ENCODE measurements around the gene ALDH1A1. TPM values are rescaled to one million over a fixed set of nuclear protein-coding genes. Genes with fewer than 3 reads are reported as not detected.

ALDH1A1 gene
- total RNA-seq, 1 donor from 2014 or later: 43.9 TPM

DNA sequence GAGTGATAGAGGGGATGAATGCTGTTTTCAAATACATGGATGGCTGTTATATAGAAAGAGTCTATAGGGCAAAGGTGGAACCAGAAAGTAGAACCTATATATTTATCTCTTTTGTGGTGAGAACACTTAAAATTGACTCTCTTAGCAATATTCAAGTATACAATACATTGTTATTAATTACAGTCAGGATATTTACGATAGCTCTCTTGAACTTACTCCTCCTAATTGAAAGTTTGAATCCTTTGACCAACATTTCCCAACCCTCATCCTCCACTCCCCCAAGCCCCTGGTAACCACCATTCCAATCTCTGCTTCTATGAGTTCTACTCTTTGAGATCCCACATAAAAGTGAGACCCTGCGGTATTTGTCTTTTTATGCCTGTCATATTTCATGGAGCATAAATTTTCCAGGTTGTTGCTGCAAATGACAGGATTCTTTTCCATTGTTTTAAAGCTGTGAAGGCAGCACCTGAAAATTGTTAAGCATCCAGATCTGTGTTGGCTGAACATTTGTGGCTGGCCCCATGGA is 41.5 kb downstream of the ALDH1A1 start:
- Histone ChIP-seq H3K27me3 (no peaks in the 10 kb centered on the region), H3K9me3 (no peaks in the 10 kb centered on the region), H3K4me3 (no peak overlapping the region), H3K27ac (no peak overlapping the region), H3K4me1 (peaks cover 0 to 2% of the 10 kb centered on the region in 2 donors), H3K36me3 (peaks cover 29 to 30% of the 10 kb centered on the region in 2 donors)
- TF ChIP-seq, protein P1, sequence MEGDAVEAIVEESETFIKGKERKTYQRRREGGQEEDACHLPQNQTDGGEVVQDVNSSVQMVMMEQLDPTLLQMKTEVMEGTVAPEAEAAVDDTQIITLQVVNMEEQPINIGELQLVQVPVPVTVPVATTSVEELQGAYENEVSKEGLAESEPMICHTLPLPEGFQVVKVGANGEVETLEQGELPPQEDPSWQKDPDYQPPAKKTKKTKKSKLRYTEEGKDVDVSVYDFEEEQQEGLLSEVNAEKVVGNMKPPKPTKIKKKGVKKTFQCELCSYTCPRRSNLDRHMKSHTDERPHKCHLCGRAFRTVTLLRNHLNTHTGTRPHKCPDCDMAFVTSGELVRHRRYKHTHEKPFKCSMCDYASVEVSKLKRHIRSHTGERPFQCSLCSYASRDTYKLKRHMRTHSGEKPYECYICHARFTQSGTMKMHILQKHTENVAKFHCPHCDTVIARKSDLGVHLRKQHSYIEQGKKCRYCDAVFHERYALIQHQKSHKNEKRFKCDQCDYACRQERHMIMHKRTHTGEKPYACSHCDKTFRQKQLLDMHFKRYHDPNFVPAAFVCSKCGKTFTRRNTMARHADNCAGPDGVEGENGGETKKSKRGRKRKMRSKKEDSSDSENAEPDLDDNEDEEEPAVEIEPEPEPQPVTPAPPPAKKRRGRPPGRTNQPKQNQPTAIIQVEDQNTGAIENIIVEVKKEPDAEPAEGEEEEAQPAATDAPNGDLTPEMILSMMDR (IDR thresholded peaks at IDR 0.05): no peak
- no peak for DNase-seq (ENCODE audit: low spot score in 2 of 2)
- intact Hi-C loops (cut with DNase I): no loop called here

DNA sequence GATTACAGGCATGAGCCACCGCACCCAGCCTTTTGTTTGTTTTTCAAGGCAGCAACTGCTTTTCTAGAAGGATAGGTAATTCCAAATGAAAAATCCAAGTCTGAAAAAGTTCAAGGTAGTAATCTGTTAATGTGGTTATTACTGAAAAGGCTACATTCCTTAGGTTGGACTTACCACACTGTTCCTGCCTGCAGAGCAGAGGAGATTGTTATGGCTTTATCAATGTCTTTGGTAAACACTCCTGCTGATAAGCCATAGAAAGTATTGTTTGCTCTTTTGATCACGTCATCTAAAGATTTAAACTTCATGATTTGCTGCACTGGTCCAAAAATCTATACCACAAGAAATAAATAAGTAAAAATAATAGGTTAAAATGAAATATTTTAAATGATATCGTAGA is 43.4 kb downstream of the ALDH1A1 start:
- TF ChIP-seq, protein P1 (IDR thresholded peaks at IDR 0.05): no peak
- no peaks in the 10 kb centered on the region for H3K9me3 ChIP-seq
- H3K36me3 ChIP-seq: peaks cover 16 to 31% of the 10 kb centered on the region in 2 donors
- peaks cover 0 to 2% of the 10 kb centered on the region in 2 donors for H3K4me1 ChIP-seq
- no peak overlapping the region for H3K27ac ChIP-seq
- no peaks in the 10 kb centered on the region for H3K27me3 ChIP-seq
- DNase-seq (ENCODE audit: low spot score in 2 of 2): no peak
- H3K4me3 ChIP-seq: no peak overlapping the region
- intact Hi-C loops (cut with DNase I): no loop called here

DNA sequence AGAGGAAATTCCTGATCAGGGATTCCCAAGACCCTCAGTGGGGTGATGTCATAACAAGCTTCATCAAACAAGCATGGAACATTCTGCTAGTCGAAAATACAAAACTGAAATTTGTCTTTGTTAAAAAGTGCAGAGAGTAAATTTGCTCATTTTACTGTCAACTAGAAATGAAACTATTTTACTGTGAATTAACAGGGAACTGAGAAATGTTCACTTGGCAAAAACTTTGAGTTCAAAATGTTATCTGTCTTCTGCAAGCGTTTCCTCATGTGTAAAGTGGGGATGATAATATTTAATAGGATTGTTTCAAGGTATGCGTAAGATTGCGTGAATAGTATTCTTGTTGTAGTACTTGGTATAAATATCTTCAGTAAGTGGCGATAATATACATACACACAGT is 45.4 kb downstream of the ALDH1A1 start:
- H3K27ac ChIP-seq: no peak overlapping the region
- H3K9me3 ChIP-seq: no peaks in the 10 kb centered on the region
- H3K36me3 ChIP-seq: peaks cover 25 to 31% of the 10 kb centered on the region in 2 donors
- H3K4me3 ChIP-seq: no peak overlapping the region
- H3K4me1 ChIP-seq: no peaks in the 10 kb centered on the region
- intact Hi-C loops (cut with DNase I): no loop called here
- H3K27me3 ChIP-seq: no peaks in the 10 kb centered on the region
- no peak for DNase-seq (ENCODE audit: low spot score in 2 of 2)
- TF ChIP-seq, protein P1 (IDR thresholded peaks at IDR 0.05): no peak

DNA sequence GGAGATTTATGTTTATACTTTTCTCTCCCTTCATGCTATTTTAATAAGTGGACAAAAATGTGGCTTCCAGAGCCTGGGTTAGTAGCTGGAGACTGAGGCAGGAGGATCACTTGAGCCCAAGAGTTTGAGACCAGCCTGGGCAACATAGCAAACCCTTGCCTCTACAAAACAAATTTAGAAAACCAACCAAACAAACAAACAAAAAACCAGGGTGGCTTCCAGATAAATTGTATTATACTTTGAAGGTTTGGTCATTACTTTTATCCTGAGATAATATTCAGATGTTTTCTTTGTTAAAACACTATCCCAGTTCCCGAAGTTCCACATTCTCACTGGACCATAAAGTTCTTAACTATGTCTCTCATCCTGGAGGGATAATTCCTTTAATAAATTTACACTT is 46.0 kb downstream of the ALDH1A1 start:
- no peaks in the 10 kb centered on the region for H3K9me3 ChIP-seq
- no peaks in the 10 kb centered on the region for H3K27me3 ChIP-seq
- H3K4me1 ChIP-seq: no peaks in the 10 kb centered on the region
- no peak overlapping the region for H3K4me3 ChIP-seq
- intact Hi-C loops (cut with DNase I): no loop called here
- DNase-seq (ENCODE audit: low spot score in 2 of 2): no peak
- no peak overlapping the region for H3K27ac ChIP-seq
- TF ChIP-seq, protein P1 (IDR thresholded peaks at IDR 0.05): no peak
- peaks cover 25 to 31% of the 10 kb centered on the region in 2 donors for H3K36me3 ChIP-seq

DNA sequence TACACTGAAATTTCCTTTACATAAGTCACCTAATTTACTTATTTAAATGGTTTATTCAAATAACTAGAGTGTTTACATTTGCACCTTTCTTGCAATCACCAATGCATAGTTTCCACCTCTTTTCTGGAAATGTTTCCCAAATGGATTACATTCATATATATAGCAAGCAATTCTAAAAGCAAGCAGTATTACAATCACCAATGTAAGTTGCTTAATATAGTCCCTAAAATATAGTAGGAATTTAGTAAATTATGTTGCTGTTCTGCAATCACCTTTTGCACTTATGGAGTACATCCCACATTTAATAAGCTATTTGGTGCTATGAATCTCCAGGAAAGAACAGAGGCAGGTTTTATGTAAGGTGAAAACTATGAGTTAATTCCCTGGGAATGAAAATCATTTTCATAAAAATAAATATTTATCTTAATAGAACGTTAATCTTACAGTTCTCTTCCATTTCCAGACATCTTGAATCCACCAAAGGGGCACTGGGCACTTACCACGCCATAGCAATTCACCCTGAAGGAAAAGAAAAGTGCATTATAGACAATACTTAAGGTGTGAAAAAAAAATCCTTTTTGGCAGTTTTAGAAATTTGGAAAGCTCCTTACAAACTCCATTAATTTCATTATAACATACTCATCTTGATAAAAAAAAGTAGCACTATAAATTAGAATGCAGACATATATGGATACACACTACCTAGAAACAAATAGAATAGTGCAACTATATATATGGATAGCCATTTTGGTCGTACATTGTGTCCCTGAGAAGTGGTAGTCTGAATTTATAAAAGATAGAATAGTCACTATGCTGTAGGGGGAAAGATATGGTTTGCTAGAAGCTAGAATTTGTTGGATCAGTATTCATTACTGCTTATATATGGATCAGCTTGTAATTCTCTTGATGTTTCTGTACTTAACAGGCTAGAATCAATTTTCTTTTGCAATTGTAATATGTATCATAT is 47.1 kb downstream of the ALDH1A1 start:
- H3K4me3 ChIP-seq: no peak overlapping the region
- H3K36me3 ChIP-seq: peaks cover 17 to 31% of the 10 kb centered on the region in 2 donors
- intact Hi-C loops (cut with DNase I): no loop called here
- no peaks in the 10 kb centered on the region for H3K4me1 ChIP-seq
- no peaks in the 10 kb centered on the region for H3K27me3 ChIP-seq
- H3K27ac ChIP-seq: no peak overlapping the region
- TF ChIP-seq, protein P1 (IDR thresholded peaks at IDR 0.05): no peak
- no peak for DNase-seq (ENCODE audit: low spot score in 2 of 2)
- no peaks in the 10 kb centered on the region for H3K9me3 ChIP-seq
